K562 (cell line): ENCODE measurements around the gene RPL34. TPM values are rescaled to one million over a fixed set of nuclear protein-coding genes. Genes with fewer than 3 reads are reported as not detected.

Source experiments
- FOXM1 ChIP-seq, 2 experiments: fragments of 450-650 bp in 1 of 2; sonication (generic) in 1 of 2; formaldehyde crosslinking in 1 of 2; IDR thresholded peaks; 2 replicates each; pipeline versions ENCODE4 v1.6.1 to v1.9.0; 2017 to 2022; ENCODE audit warnings: low read depth in 2 of 2, mild to moderate bottlenecking in 2 of 2, missing genetic modification reagents in 1 of 2, moderate library complexity in 1 of 2
- WHSC1 ChIP-seq: IDR thresholded peaks from one replicate; pipeline ENCODE4 v1.6.1; 2012; ENCODE audit warnings: low read length, control low read depth, inconsistent platforms
- ZNF318 ChIP-seq, 2 experiments: fragments of 450-650 bp; IDR thresholded peaks; 2 replicates each; pipeline ENCODE4 v1.6.1; 2016; ENCODE audit warnings: mild to moderate bottlenecking in 2 of 2, borderline replicate concordance in 1 of 2, low read depth in 1 of 2, moderate library complexity in 1 of 2
- ZNF561 ChIP-seq: fragments of 450-650 bp; formaldehyde crosslinking; conservative IDR thresholded peaks from 2 replicates; pipeline ENCODE4 v1.4.0; 2020; ENCODE audit warnings: mild to moderate bottlenecking, moderate library complexity
- ZNF644 ChIP-seq: fragments of 200-800 bp; sonication (Bioruptor generic); IDR thresholded peaks from 2 replicates; pipeline ENCODE4 v1.6.1; 2016; ENCODE audit warnings: low read depth, missing genetic modification characterization, missing compliant biosample characterization
- polyA plus RNA-seq, 8 experiments: library from polyadenylated mRNA; depleted of rRNA in 4 of 8; stranded (reverse) in 5 of 8; unstranded in 3 of 8; fragments of >200 nt; fragmentation: Nextera tagmentation in 2 of 8; fragmentation: Illumina TruSeq in 1 of 8; extraction: Ambion mirVana in 2 of 8; extraction: Trizol in 1 of 8; gene quantifications; 2 replicates each; pipeline versions ENCODE4 v1.2.1 to v1.2.3, GENCODE V29; 2011 to 2014; ENCODE audit warnings: inconsistent platforms in 1 of 8, missing spikeins in 1 of 8
- total RNA-seq, 7 experiments: library from RNA; depleted of rRNA in 6 of 7; stranded (reverse); fragments of >200 nt in 6 of 7; fragmentation: Illumina TruSeq in 2 of 7; extraction: Trizol in 2 of 7; gene quantifications; 2 replicates each; pipeline versions ENCODE4 v1.2.1 to v1.2.3, GENCODE V29; 2011 to 2021; ENCODE audit warnings: low replicate concordance in 1 of 7
- TF ChIP-seq, protein P1 (sequence below), 2 experiments: fragments of 450-650 bp; IDR thresholded peaks; 2 replicates each; pipeline ENCODE4 v1.6.1; 2016
- TF ChIP-seq, protein P2 (sequence below): IDR thresholded peaks from 2 replicates; pipeline ENCODE4 v1.6.1; 2014; ENCODE audit warnings: antibody characterized with exemption

The RPL34 gene
- total and polyA plus RNA-seq, 9 of the 15 experiments (the other 6 are each of a cell fraction or from before 2014, with no cell fraction given), result 1,612 to 4,502 (median 2,593) TPM

DNA sequence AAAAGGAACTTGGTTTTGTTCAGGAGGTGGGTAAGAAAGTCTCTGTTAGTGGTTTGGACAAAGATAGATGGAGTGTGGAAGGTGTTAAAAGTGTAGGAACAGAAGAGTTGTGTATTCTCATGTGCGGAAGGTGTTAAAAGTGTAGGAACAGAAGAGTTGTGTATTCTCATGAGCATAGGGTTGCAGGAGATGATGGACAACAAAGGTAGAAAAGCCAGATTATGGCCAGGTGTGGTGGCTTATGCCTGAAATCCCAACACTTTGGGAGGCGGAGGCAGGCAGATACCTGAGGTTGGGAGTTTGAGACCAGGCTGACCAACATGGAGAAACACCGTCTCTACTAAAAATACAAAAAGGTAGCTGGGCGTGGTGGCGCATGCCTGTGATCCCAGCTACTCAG lies 2.5 kb downstream of the RPL34 start (continued):
- TF ChIP-seq ZNF318 (IDR thresholded peaks at IDR 0.05; ENCODE audit: borderline replicate concordance in 1 of 2, low read depth in 1 of 2) (no peak), ZNF561 (no peak), ZNF644 (tag) (no peak), WHSC1 (no peak), FOXM1 (IDR thresholded peaks at IDR 0.05; ENCODE audit: low read depth) (no peak), FOXM1 (CRISPR knock-in tag; IDR thresholded peaks at IDR 0.05; ENCODE audit: low read depth) (no peak)
- TF ChIP-seq, protein P1, sequence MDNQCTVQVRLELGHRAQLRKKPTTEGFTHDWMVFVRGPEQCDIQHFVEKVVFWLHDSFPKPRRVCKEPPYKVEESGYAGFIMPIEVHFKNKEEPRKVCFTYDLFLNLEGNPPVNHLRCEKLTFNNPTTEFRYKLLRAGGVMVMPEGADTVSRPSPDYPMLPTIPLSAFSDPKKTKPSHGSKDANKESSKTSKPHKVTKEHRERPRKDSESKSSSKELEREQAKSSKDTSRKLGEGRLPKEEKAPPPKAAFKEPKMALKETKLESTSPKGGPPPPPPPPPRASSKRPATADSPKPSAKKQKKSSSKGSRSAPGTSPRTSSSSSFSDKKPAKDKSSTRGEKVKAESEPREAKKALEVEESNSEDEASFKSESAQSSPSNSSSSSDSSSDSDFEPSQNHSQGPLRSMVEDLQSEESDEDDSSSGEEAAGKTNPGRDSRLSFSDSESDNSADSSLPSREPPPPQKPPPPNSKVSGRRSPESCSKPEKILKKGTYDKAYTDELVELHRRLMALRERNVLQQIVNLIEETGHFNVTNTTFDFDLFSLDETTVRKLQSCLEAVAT (IDR thresholded peaks at IDR 0.05), result no peak
- TF ChIP-seq, protein P2, sequence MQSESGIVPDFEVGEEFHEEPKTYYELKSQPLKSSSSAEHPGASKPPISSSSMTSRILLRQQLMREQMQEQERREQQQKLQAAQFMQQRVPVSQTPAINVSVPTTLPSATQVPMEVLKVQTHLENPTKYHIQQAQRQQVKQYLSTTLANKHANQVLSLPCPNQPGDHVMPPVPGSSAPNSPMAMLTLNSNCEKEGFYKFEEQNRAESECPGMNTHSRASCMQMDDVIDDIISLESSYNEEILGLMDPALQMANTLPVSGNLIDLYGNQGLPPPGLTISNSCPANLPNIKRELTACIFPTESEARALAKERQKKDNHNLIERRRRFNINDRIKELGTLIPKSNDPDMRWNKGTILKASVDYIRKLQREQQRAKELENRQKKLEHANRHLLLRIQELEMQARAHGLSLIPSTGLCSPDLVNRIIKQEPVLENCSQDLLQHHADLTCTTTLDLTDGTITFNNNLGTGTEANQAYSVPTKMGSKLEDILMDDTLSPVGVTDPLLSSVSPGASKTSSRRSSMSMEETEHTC, result no peak
